CD4-positive, alpha-beta memory T cell (primary cell): ENCODE measurements around the gene ZNF628. TPM values are rescaled to one million over a fixed set of nuclear protein-coding genes. Genes with fewer than 3 reads are reported as not detected.
A peak's percentile ranks its signal among the peaks of the same experiment; 100 is the strongest.

Experiments used
- CTCF ChIA-PET: fragments of 350-600 bp; sonication (Branson Sonifier 250); formaldehyde crosslinking; loops from one replicate; lab custom pipeline; 2021; ENCODE audit warnings: inconsistent platforms; ENCODE audit not compliant: partially characterized antibody; lab: Charles Lee
- POLR2A ChIA-PET: fragments of 350-600 bp; sonication (Branson Sonifier 250); formaldehyde crosslinking; loops from one replicate; lab custom pipeline; 2021; ENCODE audit not compliant: partially characterized antibody; lab: Charles Lee
- DNase-seq, 5 donors: peaks; one replicate each; pipeline versions ENCODE4 v3.0.0 to v3.0.0-alpha.2; 2020 to 2022; ENCODE audit warnings: mixed read lengths in 1 of 5
- H3K27ac ChIP-seq: one replicate; pipeline ENCODE4 v1.7.0; 2013; ENCODE audit warnings: low read depth, low read length
- H3K27me3 ChIP-seq: 2 replicates; pipeline ENCODE4 v1.7.0; 2013; ENCODE audit warnings: mild to moderate bottlenecking, low read length, moderate library complexity; ENCODE audit not compliant: insufficient read depth
- H3K36me3 ChIP-seq: 2 replicates; pipeline ENCODE4 v1.7.0; 2013; ENCODE audit warnings: mild to moderate bottlenecking, low read length, moderate library complexity; ENCODE audit not compliant: insufficient read depth
- H3K4me1 ChIP-seq: 2 replicates; pipeline ENCODE4 v1.7.0; 2013; ENCODE audit warnings: mild to moderate bottlenecking, low read length, moderate library complexity; ENCODE audit not compliant: insufficient read depth
- H3K4me3 ChIP-seq, 2 donors: one replicate each; pipeline ENCODE4 v1.7.0; 2013; ENCODE audit warnings: low read length in 2 of 2, mild to moderate bottlenecking in 1 of 2
- H3K9me3 ChIP-seq, 2 donors: one replicate each; pipeline ENCODE4 v1.7.0; 2013; ENCODE audit warnings: low read length in 2 of 2, control low read depth in 1 of 2; ENCODE audit not compliant: control insufficient read depth in 1 of 2
- H3K27ac Mint-ChIP-seq, 7 donors: one replicate each; pipeline ENCODE4 v1.8.0; 2020 to 2021; ENCODE audit warnings: mixed read lengths in 7 of 7, mild to moderate bottlenecking in 6 of 7, inconsistent platforms in 3 of 7, moderate library complexity in 3 of 7
- H3K27me3 Mint-ChIP-seq, 2 donors: one replicate each; pipeline ENCODE4 v1.8.0; 2020 to 2021; ENCODE audit warnings: mixed read lengths in 2 of 2
- H3K36me3 Mint-ChIP-seq, 2 donors: one replicate each; pipeline ENCODE4 v1.8.0; 2020 to 2021; ENCODE audit warnings: mixed read lengths in 2 of 2, inconsistent platforms in 1 of 2, mild to moderate bottlenecking in 1 of 2
- H3K4me1 Mint-ChIP-seq, 4 donors: one replicate each; pipeline ENCODE4 v1.8.0; 2020 to 2021; ENCODE audit warnings: mixed read lengths in 4 of 4, mild to moderate bottlenecking in 1 of 4
- H3K4me3 Mint-ChIP-seq, 8 donors: one replicate each; pipeline ENCODE4 v1.8.0; 2020 to 2021; ENCODE audit warnings: mixed read lengths in 8 of 8, mild to moderate bottlenecking in 7 of 8, moderate library complexity in 6 of 8, inconsistent platforms in 3 of 8
- H3K9me3 Mint-ChIP-seq, 8 donors: one replicate each; pipeline ENCODE4 v1.8.0; 2020 to 2021; ENCODE audit warnings: mixed read lengths in 8 of 8, mild to moderate bottlenecking in 5 of 8, inconsistent platforms in 3 of 8, moderate library complexity in 1 of 8
- intact Hi-C: fragments of 100-400 bp; cut with micrococcal nuclease; formaldehyde crosslinking; loops from one replicate; pipeline ENCODE4 v1.15.1; 2023
- polyA plus RNA-seq, 2 donors: library from polyadenylated mRNA; unstranded; fragments of 300-500 nt; fragmentation: Illumina TruSeq; gene quantifications; one replicate each; pipeline ENCODE4 v1.2.3, GENCODE V29; 2021
- total RNA-seq, 2 experiments: library from RNA; stranded (reverse); gene quantifications; one replicate each; pipeline ENCODE4 v1.2.3, GENCODE V29; 2021

ZNF628 gene
- total and polyA plus RNA-seq, 4 experiments from 2014 or later: 0.47 to 9.1 (median 8.1) TPM; not detected in 1

DNA sequence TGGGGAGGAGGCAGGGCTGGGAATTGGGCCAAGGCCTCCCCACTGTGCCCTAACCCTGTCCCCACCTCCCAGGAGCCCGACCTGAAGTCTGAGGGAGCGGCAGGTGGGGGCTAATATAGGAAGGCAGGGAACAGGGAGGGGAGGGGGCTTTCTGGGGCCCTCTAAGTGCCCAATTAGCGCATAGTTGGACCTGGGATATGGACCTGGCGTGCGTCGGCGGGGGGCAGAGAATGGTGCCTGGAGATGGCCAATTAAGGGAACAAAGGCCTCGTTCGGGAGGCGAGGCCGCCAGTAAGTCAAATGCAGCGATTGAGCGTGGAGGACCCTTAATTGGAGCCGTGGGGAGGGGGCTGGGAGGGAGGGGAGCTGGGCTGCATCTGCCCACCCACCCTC, 11.8 kb upstream of the ZNF628 start, which contains the start of gene C19orf85:
C19orf85 (minus strand) TSS at position 90 of the 393 bp plus-strand sequence. CDS start 197 bp downstream, outside the sequence.
- H3K4me3 ChIP-seq: no peak within 1 kb of the TSS
- intact Hi-C loops: no loop called here
- H3K27me3 ChIP-seq: no peaks in the 10 kb centered on the region
- ChIA-PET CTCF (no interaction called here), POLR2A (no interaction called here)
- Mint-ChIP-seq H3K36me3 (peaks cover 0 to 2% of the 10 kb centered on the region in 2 donors), H3K27ac (peak within 1 kb of the TSS in 1 of 7 donors; percentile 9), H3K4me1 (peaks cover 13 to 32% (median 24%) of the 10 kb centered on the region in 4 donors), H3K27me3 (no peaks in the 10 kb centered on the region), H3K4me3 (peak within 1 kb of the TSS in 2 of 8 donors; percentile 39 to 69), H3K9me3 (peaks cover 0 to 2% (median 0%) of the 10 kb centered on the region in 8 donors)
- no peak for DNase-seq
- H3K27ac ChIP-seq: no peak within 1 kb of the TSS
- peaks cover 18% of the 10 kb centered on the region for H3K4me1 ChIP-seq
- no peaks in the 10 kb centered on the region for H3K36me3 ChIP-seq
- H3K9me3 ChIP-seq: no peaks in the 10 kb centered on the region

GRCh38 chr19:55465460-55466240, 10.8 kb upstream of the ZNF628 start:
- Histone ChIP-seq H3K4me3 (no peak overlapping the region), H3K27me3 (no peaks in the 10 kb centered on the region), H3K27ac (no peak overlapping the region), H3K4me1 (peaks cover 12% of the 10 kb centered on the region), H3K36me3 (no peaks in the 10 kb centered on the region), H3K9me3 (no peaks in the 10 kb centered on the region)
- no peaks in the 10 kb centered on the region for H3K27me3 Mint-ChIP-seq
- DNase-seq: no peak
- intact Hi-C loops: no loop called here
- POLR2A ChIA-PET: no interaction called here
- no peak overlapping the region for H3K4me3 Mint-ChIP-seq
- H3K4me1 Mint-ChIP-seq: peaks cover 10 to 22% (median 16%) of the 10 kb centered on the region in 4 donors
- peaks cover 0 to 2% of the 10 kb centered on the region in 2 donors for H3K36me3 Mint-ChIP-seq
- peaks cover 0 to 2% (median 0%) of the 10 kb centered on the region in 8 donors for H3K9me3 Mint-ChIP-seq
- CTCF ChIA-PET: interaction anchor here (1.2 to 4.3 kb wide), 3 partner anchors 9 to 166 kb away, joined by 3 to 69 read pairs (median 42); no protein-coding TSS in a partner anchor
- H3K27ac Mint-ChIP-seq: peak overlapping the region in 1 of 7 donors; percentile 8

GRCh38 chr19:55466241-55466614, 10.2 kb upstream of the ZNF628 start:
- peak overlapping the region in 4 of 7 donors; percentile 8 to 62 (median 24) for H3K27ac Mint-ChIP-seq
- H3K9me3 Mint-ChIP-seq: peaks cover 0 to 2% (median 0%) of the 10 kb centered on the region in 8 donors
- no peaks in the 10 kb centered on the region for H3K9me3 ChIP-seq
- CTCF ChIA-PET: interaction anchor here (1.2 to 4.3 kb wide), 10 partner anchors 8 to 325 kb away, joined by 3 to 69 read pairs (median 10); partner anchors contain the start of genes ZNF628 and ZNF784
- peaks cover 0 to 2% of the 10 kb centered on the region in 2 donors for H3K36me3 Mint-ChIP-seq
- no peak overlapping the region for H3K4me3 ChIP-seq
- no peaks in the 10 kb centered on the region for H3K27me3 Mint-ChIP-seq
- H3K4me1 Mint-ChIP-seq: peaks cover 8 to 18% (median 12%) of the 10 kb centered on the region in 4 donors
- POLR2A ChIA-PET: interaction anchor here (2.1 kb wide), 1 partner anchor 11 kb away, joined by 13 read pairs; the partner anchor contains the start of gene ZNF628
- DNase-seq: no peak
- no peak overlapping the region for H3K4me3 Mint-ChIP-seq
- H3K27me3 ChIP-seq: no peaks in the 10 kb centered on the region
- peaks cover 6% of the 10 kb centered on the region for H3K4me1 ChIP-seq
- no peaks in the 10 kb centered on the region for H3K36me3 ChIP-seq
- intact Hi-C loops: no loop called here
- no peak overlapping the region for H3K27ac ChIP-seq

GRCh38 chr19:55467236-55468053, 9.0 kb upstream of the ZNF628 start:
- peaks cover 2 to 7% (median 4%) of the 10 kb centered on the region in 4 donors for H3K4me1 Mint-ChIP-seq
- peak in 4 of 5 donors; percentile 52 to 61 (median 52) for DNase-seq
- Histone ChIP-seq H3K27me3 (no peaks in the 10 kb centered on the region), H3K4me3 (no peak overlapping the region), H3K4me1 (peaks cover 2% of the 10 kb centered on the region), H3K9me3 (no peaks in the 10 kb centered on the region), H3K27ac (no peak overlapping the region), H3K36me3 (no peaks in the 10 kb centered on the region)
- peak overlapping the region in 1 of 8 donors; percentile 36 for H3K4me3 Mint-ChIP-seq
- CTCF ChIA-PET: interaction anchor here (0.6 to 4.3 kb wide), 39 partner anchors 9 to 390 kb away, joined by 3 to 69 read pairs (median 4); partner anchors contain the start of genes FIZ1, NAT14, ZNF628 and ZNF784
- POLR2A ChIA-PET: interaction anchor here (0.8 to 2.1 kb wide), 5 partner anchors 9 to 165 kb away, joined by 3 to 13 read pairs (median 4); partner anchors contain the start of genes FIZ1 and ZNF628
- H3K9me3 Mint-ChIP-seq: no peaks in the 10 kb centered on the region
- H3K27ac Mint-ChIP-seq: peak overlapping the region in 3 of 7 donors; percentile 30 to 38 (median 34)
- H3K27me3 Mint-ChIP-seq: no peaks in the 10 kb centered on the region
- intact Hi-C loops: loop anchor here (1.0 to 2.0 kb wide), 2 partner anchors 36 to 163 kb away; no protein-coding TSS in a partner anchor
- H3K36me3 Mint-ChIP-seq: no peaks in the 10 kb centered on the region

DNA sequence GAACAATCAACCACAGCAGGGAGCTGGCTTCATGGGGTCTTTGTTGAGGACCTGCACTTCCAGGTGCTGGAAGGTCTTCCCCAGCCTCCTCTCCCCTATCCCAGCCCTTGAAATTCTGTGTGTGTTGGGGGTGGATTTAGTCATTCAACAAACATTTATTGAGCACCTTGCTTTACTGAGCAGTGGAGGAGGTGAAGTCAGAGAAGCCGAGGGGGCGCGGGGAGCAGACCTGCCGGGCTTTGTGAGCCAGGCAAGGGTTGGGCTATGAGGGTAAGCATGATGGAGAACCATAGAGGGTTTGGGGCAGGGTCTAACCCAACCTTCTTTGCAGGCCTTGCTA, 8.4 kb upstream of the ZNF628 start:
- Mint-ChIP-seq H3K27ac (peak overlapping the region in 2 of 7 donors; percentile 15 to 30), H3K27me3 (no peaks in the 10 kb centered on the region), H3K4me3 (peak overlapping the region in 1 of 8 donors; percentile 36), H3K4me1 (peaks cover under 1 to 5% (median 2%) of the 10 kb centered on the region in 4 donors), H3K36me3 (no peaks in the 10 kb centered on the region), H3K9me3 (no peaks in the 10 kb centered on the region)
- Histone ChIP-seq H3K27me3 (no peaks in the 10 kb centered on the region), H3K9me3 (no peaks in the 10 kb centered on the region), H3K4me1 (no peaks in the 10 kb centered on the region), H3K36me3 (no peaks in the 10 kb centered on the region), H3K4me3 (no peak overlapping the region), H3K27ac (no peak overlapping the region)
- intact Hi-C loops: loop anchor here (1.0 to 2.0 kb wide), 2 partner anchors 35 to 163 kb away; no protein-coding TSS in a partner anchor
- ChIA-PET CTCF (interaction anchor here (0.9 to 4.3 kb wide), 27 partner anchors 9 to 390 kb away, joined by 3 to 69 read pairs (median 5); partner anchors contain the start of genes FIZ1, NAT14, ZNF628 and ZNF784), POLR2A (interaction anchor here (0.8 to 2.1 kb wide), 5 partner anchors 9 to 165 kb away, joined by 3 to 13 read pairs (median 4); partner anchors contain the start of genes FIZ1 and ZNF628)
- no peak for DNase-seq

GRCh38 chr19:55471266-55471665, 5.2 kb upstream of the ZNF628 start:
- no peaks in the 10 kb centered on the region for H3K36me3 Mint-ChIP-seq
- H3K27ac Mint-ChIP-seq: peak overlapping the region in 1 of 7 donors; percentile 62
- no peaks in the 10 kb centered on the region for H3K9me3 ChIP-seq
- peaks cover 7% of the 10 kb centered on the region for H3K4me1 ChIP-seq
- no peaks in the 10 kb centered on the region for H3K36me3 ChIP-seq
- no peak for DNase-seq
- H3K27me3 ChIP-seq: no peaks in the 10 kb centered on the region
- no peak overlapping the region for H3K4me3 ChIP-seq
- H3K4me3 Mint-ChIP-seq: peak overlapping the region in 1 of 8 donors; percentile 49
- no peaks in the 10 kb centered on the region for H3K27me3 Mint-ChIP-seq
- H3K9me3 Mint-ChIP-seq: no peaks in the 10 kb centered on the region
- CTCF ChIA-PET: interaction anchor here (0.9 to 2.2 kb wide), 3 partner anchors 33 to 217 kb away, joined by 3 to 12 read pairs (median 4); no protein-coding TSS in a partner anchor
- POLR2A ChIA-PET: interaction anchor here (0.7 kb wide), 1 partner anchor 128 kb away, joined by 3 read pairs; the partner anchor contains the start of gene FIZ1
- no peak overlapping the region for H3K27ac ChIP-seq
- intact Hi-C loops: no loop called here
- peaks cover 2 to 20% (median 5%) of the 10 kb centered on the region in 4 donors for H3K4me1 Mint-ChIP-seq
